ENCODE data around the gene NOTCH4. TPM values are rescaled to one million over a fixed set of nuclear protein-coding genes. Genes with fewer than 3 reads are reported as not detected.

Gene NOTCH4
- total RNA-seq, 1 donor from 2014 or later, result 2.4 TPM

DNA sequence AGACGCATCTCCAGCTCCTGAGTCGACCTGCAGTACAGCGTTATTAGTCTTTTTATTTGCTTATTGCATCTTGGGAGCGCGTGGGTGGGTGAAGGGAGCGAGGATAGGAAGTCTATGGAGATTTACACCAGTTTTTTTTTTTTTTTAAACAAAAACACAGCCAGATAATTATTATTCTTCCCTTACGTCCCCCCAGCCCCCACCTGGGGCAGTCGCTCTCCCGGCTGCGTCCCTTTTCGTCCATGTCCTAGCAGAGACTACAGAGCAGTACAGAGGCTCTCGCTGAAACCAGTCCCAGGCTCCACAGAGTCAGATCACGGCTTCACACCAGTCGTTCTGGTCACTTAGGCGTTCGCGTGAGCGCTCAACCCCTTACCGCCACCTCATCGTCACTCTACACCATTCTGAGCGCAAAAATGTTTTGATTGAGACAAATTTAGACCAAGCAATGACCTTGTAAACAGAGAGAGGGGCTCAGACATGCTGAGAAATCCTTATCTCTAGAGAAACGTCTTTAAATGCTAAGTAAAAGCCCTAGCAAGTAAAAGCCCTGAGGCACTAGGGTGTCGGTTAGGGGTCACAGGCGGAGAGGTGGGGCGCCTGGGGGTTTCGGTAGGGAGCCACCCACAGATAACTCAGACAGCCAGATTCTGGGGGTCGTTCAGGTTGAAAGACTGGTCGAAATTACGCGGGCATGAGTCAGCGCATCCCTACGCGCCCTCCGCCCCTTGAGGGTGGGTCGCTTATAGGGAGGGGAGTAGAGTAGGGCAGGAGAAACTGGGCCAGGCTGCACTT, 70.9 kb downstream of the NOTCH4 start:
- H3K27me3 ChIP-seq (ENCODE audit: control insufficient read depth, insufficient read depth, low read length), result peaks cover 33% of the 10 kb centered on the region
- TF ChIP-seq CTCF (IDR thresholded peaks at IDR 0.05; ENCODE audit: insufficient read depth, low read length, poor library complexity, severe bottlenecking), result no peak
- DNase-seq (ENCODE audit: low read depth), result no peak
- peak overlapping the region; percentile 61 for H3K4me3 ChIP-seq (ENCODE audit: low read depth, low read length)
- no peaks in the 10 kb centered on the region for H3K36me3 ChIP-seq (ENCODE audit: control insufficient read depth, insufficient read depth, low read length)

GRCh38 chr6:32151863-32152768, 71.8 kb downstream of the NOTCH4 start, which contains the start of gene PRRT1:
PRRT1 (minus strand) TSS chr6:32151939; CDS start chr6:32151827, 112 bp downstream.
- Histone ChIP-seq H3K4me3 (ENCODE audit: low read depth, low read length) (peak within 1 kb of the TSS; percentile 61), H3K27me3 (ENCODE audit: control insufficient read depth, insufficient read depth, low read length) (peaks cover 40% of the 10 kb centered on the region), H3K36me3 (ENCODE audit: control insufficient read depth, insufficient read depth, low read length) (no peaks in the 10 kb centered on the region)
- TF ChIP-seq CTCF (IDR thresholded peaks at IDR 0.05; ENCODE audit: insufficient read depth, low read length, poor library complexity, severe bottlenecking), result no peak
- DNase-seq (ENCODE audit: low read depth), result no peak

DNA sequence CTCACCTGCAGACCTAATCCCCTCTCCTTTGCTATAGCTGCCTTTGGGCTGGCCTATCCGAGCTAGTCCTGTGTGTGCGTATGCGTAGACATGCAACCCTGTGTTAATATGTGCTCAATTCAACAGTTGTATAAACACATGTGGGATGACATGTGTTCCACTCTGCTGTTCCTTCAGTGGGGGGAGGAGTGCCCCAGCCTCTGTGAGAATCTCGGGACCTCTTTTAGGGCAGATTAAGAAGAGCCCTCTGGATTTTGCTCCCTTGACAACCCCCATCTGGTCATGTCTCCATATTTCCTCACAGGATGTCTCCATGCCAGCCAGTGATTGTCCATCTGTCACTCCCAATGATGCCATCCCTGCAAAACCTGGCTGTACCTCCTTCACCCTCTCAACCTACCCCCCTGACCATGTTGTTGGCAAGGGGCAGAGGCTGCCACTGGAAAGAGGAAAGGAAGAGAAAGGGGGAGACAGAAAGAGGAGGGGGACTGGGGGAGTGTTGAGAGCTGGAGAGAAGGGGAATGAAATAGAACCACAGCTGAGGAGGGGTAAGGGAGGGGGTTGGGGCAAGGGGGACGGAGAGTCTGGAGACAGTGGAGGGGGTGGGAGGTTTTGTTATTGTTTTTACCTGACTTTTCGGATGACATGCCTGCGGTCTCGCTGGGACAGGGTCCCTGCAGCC, 72.5 kb downstream of the NOTCH4 start:
- Histone ChIP-seq H3K4me3 (ENCODE audit: low read depth, low read length) (peak overlapping the region; percentile 8), H3K27me3 (ENCODE audit: control insufficient read depth, insufficient read depth, low read length) (peaks cover 40% of the 10 kb centered on the region), H3K36me3 (ENCODE audit: control insufficient read depth, insufficient read depth, low read length) (no peaks in the 10 kb centered on the region)
- no peak for TF ChIP-seq CTCF (IDR thresholded peaks at IDR 0.05; ENCODE audit: insufficient read depth, low read length, poor library complexity, severe bottlenecking)
- DNase-seq (ENCODE audit: low read depth), result no peak

- no peaks in the 10 kb centered on the region for H3K36me3 ChIP-seq (ENCODE audit: control insufficient read depth, insufficient read depth, low read length)
- no peak overlapping the region for H3K4me3 ChIP-seq (ENCODE audit: low read depth, low read length)
- no peak for DNase-seq (ENCODE audit: low read depth)
- peaks cover 40% of the 10 kb centered on the region for H3K27me3 ChIP-seq (ENCODE audit: control insufficient read depth, insufficient read depth, low read length)
- TF ChIP-seq CTCF (IDR thresholded peaks at IDR 0.05; ENCODE audit: insufficient read depth, low read length, poor library complexity, severe bottlenecking), result no peak
Measured at GRCh38 chr6:32149932-32150870, 73.7 kb downstream of the NOTCH4 start.

Data from kidney epithelial cell (primary cell).